Measurements from ENCODE around the gene B4GALNT2.

B4GALNT2 gene

GRCh38 chr17:49209061-49209571, 76.5 kb downstream of the B4GALNT2 start:
- in situ Hi-C loops (cut with MboI; ENCODE audit: low sequenced_read_pairs) = no loop called here

GRCh38 chr17:49210158-49211029, 77.8 kb downstream of the B4GALNT2 start, which contains the start of the genes ABI3 and GNGT2:
Gene ABI3 (plus strand): TSS chr17:49210707. CDS start chr17:49210725, 18 bp downstream.
Gene GNGT2 (minus strand): TSS chr17:49210574. CDS start chr17:49207422, 3,152 bp downstream.
- in situ Hi-C loops (cut with MboI; ENCODE audit: low sequenced_read_pairs) = no loop called here

GRCh38 chr17:49213399-49213798, 80.8 kb downstream of the B4GALNT2 start:
- in situ Hi-C loops (cut with MboI; ENCODE audit: low sequenced_read_pairs) = no loop called here

- in situ Hi-C loops (cut with MboI; ENCODE audit: low sequenced_read_pairs) = no loop called here
These were observed 81.3 kb downstream of the B4GALNT2 start for GRCh38 chr17:49213847-49214246.

GRCh38 chr17:49214676-49215360, 82.2 kb downstream of the B4GALNT2 start:
- in situ Hi-C loops (cut with MboI; ENCODE audit: low sequenced_read_pairs) = no loop called here

- in situ Hi-C loops (cut with MboI; ENCODE audit: low sequenced_read_pairs) = no loop called here
These were observed 83.9 kb downstream of the B4GALNT2 start for GRCh38 chr17:49216482-49216881.

GRCh38 chr17:49216953-49217650, 84.5 kb downstream of the B4GALNT2 start:
- in situ Hi-C loops (cut with MboI; ENCODE audit: low sequenced_read_pairs) = no loop called here

GRCh38 chr17:49217651-49218413, 85.3 kb downstream of the B4GALNT2 start:
- in situ Hi-C loops (cut with MboI; ENCODE audit: low sequenced_read_pairs) = no loop called here

GRCh38 chr17:49218941-49219913, 86.7 kb downstream of the B4GALNT2 start:
- in situ Hi-C loops (cut with MboI; ENCODE audit: low sequenced_read_pairs) = no loop called here

GRCh38 chr17:49219987-49220386, 87.4 kb downstream of the B4GALNT2 start:
- in situ Hi-C loops (cut with MboI; ENCODE audit: low sequenced_read_pairs) = no loop called here

- in situ Hi-C loops (cut with MboI; ENCODE audit: low sequenced_read_pairs) = no loop called here
These were observed 90.6 kb downstream of the B4GALNT2 start for GRCh38 chr17:49223168-49223516.

- in situ Hi-C loops (cut with MboI; ENCODE audit: low sequenced_read_pairs) = no loop called here
These were observed 91.1 kb downstream of the B4GALNT2 start for GRCh38 chr17:49223517-49224197.

GRCh38 chr17:49224198-49224996, 91.8 kb downstream of the B4GALNT2 start:
- in situ Hi-C loops (cut with MboI; ENCODE audit: low sequenced_read_pairs) = no loop called here

- in situ Hi-C loops (cut with MboI; ENCODE audit: low sequenced_read_pairs) = no loop called here
These were observed 92.4 kb downstream of the B4GALNT2 start for GRCh38 chr17:49224997-49225337.

GRCh38 chr17:49225554-49226236, 93.1 kb downstream of the B4GALNT2 start:
- in situ Hi-C loops (cut with MboI; ENCODE audit: low sequenced_read_pairs) = no loop called here
